ENCODE data around the gene PLCH1.

DNA sequence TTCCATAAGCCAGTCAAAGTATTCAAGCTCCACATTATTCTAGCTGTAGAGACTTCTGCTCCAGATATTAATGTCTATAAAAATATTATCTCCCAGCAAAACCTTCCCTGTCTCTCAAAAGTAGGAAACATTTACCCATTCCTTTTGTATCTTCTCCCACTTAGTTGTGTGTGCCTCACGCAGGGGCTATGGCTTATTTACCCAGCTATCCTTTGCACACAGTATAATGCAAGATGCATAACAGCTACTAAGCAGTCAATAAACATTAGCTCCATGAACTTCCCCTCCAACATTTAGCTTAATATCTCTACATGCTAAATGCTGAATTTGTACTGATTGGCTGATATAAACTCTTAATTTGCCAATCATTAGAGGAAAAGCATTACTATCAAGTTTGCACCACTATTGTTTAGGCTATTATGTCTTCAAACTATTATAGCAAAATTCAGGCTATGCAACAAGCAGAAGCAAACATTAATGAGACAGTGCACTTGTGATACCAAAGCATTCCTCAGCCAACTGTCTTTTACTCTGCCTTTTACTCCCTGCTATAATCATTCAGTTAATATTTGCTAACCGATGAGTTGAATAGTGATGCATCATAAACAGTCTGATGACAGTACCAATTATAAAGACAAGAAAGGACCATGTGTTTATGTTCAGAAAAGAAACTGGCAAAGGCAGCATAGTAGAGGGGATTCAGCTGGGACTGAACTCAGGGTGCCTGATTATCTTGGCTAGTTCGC lies 81.2 kb downstream of the PLCH1 start:
- no peak for TF ChIP-seq POLR2AphosphoS5 (IDR thresholded peaks at IDR 0.05; ENCODE audit: low read depth, low read length)
- TF ChIP-seq POLR2A (IDR thresholded peaks at IDR 0.05; ENCODE audit: low read depth, low read length): no peak
- TF ChIP-seq TAF1 (IDR thresholded peaks at IDR 0.05; ENCODE audit: low read depth, low read length): no peak
- no peak for TF ChIP-seq SPI1 (IDR thresholded peaks at IDR 0.05; ENCODE audit: low read depth, low read length)
- TF ChIP-seq POU2F2 (IDR thresholded peaks at IDR 0.05; ENCODE audit: low read depth, low read length): no peak
- TF ChIP-seq PAX5 (IDR thresholded peaks at IDR 0.05; ENCODE audit: insufficient read depth, low read length, severe bottlenecking): no peak

All from GM12891 (cell line).